Stimulated activated CD8-positive, alpha-beta memory T cell treated with anti-CD3 and anti-CD28 coated beads, Interleukin-2, amount 100 ng/mL, for 1 hour (primary cell): Measurements from ENCODE around the gene DSCAML1.
A peak's percentile ranks its signal among the peaks of the same experiment; 100 is the strongest.

Experiments used
- DNase-seq, 2 donors: peaks; one replicate each; pipeline ENCODE4 v3.0.0-alpha.2; 2020; ENCODE audit warnings: low read depth in 2 of 2

Gene DSCAML1, protein sequence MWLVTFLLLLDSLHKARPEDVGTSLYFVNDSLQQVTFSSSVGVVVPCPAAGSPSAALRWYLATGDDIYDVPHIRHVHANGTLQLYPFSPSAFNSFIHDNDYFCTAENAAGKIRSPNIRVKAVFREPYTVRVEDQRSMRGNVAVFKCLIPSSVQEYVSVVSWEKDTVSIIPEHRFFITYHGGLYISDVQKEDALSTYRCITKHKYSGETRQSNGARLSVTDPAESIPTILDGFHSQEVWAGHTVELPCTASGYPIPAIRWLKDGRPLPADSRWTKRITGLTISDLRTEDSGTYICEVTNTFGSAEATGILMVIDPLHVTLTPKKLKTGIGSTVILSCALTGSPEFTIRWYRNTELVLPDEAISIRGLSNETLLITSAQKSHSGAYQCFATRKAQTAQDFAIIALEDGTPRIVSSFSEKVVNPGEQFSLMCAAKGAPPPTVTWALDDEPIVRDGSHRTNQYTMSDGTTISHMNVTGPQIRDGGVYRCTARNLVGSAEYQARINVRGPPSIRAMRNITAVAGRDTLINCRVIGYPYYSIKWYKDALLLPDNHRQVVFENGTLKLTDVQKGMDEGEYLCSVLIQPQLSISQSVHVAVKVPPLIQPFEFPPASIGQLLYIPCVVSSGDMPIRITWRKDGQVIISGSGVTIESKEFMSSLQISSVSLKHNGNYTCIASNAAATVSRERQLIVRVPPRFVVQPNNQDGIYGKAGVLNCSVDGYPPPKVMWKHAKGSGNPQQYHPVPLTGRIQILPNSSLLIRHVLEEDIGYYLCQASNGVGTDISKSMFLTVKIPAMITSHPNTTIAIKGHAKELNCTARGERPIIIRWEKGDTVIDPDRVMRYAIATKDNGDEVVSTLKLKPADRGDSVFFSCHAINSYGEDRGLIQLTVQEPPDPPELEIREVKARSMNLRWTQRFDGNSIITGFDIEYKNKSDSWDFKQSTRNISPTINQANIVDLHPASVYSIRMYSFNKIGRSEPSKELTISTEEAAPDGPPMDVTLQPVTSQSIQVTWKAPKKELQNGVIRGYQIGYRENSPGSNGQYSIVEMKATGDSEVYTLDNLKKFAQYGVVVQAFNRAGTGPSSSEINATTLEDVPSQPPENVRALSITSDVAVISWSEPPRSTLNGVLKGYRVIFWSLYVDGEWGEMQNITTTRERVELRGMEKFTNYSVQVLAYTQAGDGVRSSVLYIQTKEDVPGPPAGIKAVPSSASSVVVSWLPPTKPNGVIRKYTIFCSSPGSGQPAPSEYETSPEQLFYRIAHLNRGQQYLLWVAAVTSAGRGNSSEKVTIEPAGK (N-terminal part only)

DNA sequence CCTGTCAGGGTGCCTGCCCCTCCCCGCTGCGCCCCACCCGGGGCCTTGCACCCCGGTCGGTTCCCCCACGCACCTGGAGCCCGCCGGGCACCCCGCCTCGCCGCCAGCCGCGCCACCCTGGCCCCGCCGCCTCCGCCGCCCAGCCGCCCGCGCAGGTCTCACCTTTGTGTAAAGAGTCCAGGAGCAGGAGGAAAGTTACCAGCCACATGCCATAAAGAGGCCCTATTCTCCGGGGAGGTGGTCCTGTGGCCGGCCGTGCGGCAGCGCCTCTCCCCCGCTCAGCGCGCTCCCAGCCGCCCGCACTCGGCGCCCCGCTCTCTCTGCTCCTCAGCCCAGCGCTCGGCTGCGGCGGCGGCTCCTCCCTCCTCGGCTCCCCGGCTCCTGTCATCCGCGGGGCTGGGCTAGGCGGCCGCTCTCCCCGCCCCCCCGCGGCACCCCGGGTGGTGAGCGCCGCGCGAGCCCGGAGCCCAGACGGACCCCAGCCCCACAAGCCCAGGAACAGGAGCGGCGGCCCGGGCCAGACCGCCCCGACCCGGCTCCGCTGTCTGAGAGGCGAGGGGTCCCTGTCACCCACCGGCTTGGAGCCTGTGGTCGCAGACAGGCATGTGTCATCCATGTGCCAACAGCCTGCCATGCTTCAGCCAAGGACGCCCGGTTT is at the start of gene DSCAML1:
Gene DSCAML1 (minus strand): TSS at position 345 of the 658 bp plus-strand sequence. CDS start 137 bp downstream, at position 208.
- no peak for DNase-seq

DNA sequence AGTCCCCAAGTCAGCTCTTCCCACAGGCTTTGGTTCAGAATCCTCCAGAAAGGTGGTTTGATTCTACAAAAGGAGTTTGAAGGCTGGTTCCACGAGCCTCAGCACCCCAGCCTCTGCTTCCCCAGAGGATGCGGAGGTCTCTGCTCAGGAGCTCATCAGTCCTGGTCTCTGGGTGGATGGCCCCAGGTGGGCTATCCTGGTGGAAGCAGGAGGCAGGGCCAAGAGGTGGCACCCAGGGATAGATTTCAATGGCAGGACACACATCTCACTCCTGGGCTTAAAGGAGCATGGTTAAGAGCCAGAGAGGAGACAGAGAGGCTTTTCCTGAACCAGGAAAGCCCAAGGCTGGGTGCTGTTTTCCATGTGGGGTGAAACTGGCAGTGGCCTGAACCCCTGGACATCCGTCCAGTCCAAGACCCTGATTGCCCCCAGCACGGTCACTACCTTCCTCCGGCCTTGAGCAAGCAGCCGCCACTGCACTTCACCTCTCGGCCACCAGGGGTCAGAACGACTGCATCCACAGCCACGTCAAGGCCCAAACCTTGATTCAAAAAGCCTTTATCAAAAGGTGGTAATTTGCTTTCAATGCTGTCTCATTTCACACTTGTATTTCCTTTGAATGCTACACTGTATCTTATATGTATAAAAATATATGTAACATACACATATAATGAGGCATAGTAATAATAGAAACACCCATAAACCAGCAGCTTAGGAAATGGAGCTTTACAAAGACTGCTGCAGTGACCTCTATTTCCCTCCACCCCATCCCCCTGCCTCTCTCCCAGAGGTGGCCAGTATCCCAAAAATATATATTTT is 46.9 kb upstream of the DSCAML1 start:
- DNase-seq = peak; percentile 68 to 72

- DNase-seq = no peak
Measured at GRCh38 chr11:117842131-117842941, 45.3 kb upstream of the DSCAML1 start.

GRCh38 chr11:117841551-117842031 is 44.6 kb upstream of the DSCAML1 start:
- no peak for DNase-seq

DNA sequence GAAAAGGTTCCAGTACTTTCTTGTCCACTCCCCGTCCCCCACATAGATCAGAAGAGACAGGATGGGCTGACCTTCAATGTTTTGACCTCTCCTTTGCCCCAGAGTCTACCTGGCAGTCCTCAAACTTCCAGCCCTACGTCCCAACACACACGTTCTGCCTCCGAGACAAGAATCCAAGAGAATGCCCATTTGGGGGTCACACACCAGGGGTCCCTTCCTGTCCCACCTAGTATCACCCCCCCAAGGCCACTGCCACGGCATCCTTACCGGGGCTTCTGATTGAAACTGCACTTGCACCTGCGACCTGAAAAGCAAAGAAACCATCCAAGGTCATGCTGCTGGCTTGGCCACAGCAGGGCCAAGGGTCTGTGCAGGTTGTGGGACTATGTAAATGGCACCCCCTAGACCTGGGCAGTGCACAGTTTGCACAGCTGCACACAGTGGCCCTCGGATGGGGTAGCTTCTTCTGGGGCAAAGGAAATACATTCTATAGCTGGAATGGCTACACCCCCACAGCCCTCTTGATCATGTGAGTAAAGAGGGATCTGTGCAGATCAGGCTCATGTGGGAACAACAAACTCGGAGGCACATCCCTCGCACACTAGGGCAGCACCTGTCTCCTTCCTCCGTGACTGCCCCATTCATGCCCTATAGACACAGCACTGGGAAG is 44.0 kb upstream of the DSCAML1 start:
- no peak for DNase-seq

GRCh38 chr11:117839936-117840813 is 43.2 kb upstream of the DSCAML1 start:
- no peak for DNase-seq

DNA sequence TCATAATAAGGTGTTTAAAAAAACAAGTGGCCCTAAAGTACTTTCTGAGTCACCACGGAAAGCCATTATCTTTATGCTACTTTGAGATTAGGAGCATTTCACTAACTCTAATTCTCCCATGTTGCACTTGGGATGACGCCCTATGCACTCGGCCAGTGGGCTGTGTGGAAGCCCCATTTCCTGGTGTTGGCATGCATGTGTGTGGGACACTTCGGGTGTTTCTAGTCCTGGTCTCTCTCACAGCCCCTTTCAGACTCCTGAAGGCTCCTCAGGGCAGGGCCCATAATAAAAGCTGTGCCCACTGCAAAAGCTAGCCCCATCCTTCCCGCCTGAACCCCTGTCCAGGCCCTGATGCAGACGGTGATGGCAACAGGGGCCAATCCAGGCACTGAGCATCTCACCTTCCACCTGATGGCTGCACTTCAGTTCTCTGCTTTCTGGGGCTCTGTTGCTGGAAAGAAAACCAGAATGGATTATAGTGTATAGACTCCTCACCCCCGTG is 42.4 kb upstream of the DSCAML1 start:
- DNase-seq = no peak

- no peak for DNase-seq
Measured at GRCh38 chr11:117838901-117839300, 41.9 kb upstream of the DSCAML1 start.

DNA sequence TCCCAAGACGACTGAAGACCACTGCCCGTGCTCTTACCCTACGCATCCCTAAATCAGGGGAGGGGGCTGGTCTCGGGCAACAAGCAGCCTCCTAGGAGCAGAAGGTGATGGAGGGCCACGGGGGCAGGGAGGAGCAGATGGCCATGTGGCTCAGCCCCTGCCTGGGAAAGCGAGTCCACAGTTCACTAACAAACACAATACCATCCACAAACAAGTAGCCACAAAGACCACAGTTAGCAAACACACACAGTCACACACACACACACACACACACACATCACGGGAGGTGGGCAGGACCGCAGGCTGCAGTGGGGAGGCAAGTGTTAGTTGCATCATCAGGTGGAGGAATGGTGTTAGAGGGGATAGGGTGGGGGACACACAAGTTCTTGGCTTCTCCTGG is 40.8 kb upstream of the DSCAML1 start:
- DNase-seq = no peak

GRCh38 chr11:117837070-117837776 is 40.2 kb upstream of the DSCAML1 start:
- DNase-seq = no peak

GRCh38 chr11:117836077-117836960 is 39.3 kb upstream of the DSCAML1 start:
- no peak for DNase-seq

GRCh38 chr11:117835576-117835975 is 38.6 kb upstream of the DSCAML1 start:
- no peak for DNase-seq

DNA sequence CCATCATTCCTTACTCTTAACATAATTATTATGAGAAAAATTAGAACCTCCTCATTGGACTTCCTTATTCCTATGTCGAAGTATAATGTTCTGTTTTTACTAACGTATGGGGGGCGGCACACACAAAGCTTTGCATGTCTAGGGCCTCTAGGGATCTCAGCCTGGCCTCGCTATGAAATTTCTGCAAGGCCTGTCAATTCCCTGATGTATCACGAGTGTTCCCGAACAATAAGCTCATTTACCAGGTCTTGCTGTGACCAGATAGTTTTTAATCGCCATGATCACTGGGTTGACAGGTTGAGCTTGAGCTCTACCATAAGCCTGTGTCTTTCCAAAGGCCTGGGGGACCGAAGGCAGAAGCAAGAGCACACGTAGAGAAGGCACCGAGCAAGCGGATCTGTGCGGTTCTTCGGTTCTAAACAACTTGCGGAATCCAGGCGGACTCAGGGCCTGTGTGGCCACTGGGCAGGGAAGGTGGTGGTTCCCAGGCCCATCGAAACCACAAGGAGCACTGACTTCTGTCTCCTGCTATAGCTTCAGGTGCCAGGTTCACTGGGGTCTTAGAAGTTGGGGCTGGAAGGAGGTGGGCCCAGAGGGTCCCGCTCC is 37.9 kb upstream of the DSCAML1 start:
- no peak for DNase-seq

GRCh38 chr11:117834068-117834810 is 37.2 kb upstream of the DSCAML1 start:
- no peak for DNase-seq

DNA sequence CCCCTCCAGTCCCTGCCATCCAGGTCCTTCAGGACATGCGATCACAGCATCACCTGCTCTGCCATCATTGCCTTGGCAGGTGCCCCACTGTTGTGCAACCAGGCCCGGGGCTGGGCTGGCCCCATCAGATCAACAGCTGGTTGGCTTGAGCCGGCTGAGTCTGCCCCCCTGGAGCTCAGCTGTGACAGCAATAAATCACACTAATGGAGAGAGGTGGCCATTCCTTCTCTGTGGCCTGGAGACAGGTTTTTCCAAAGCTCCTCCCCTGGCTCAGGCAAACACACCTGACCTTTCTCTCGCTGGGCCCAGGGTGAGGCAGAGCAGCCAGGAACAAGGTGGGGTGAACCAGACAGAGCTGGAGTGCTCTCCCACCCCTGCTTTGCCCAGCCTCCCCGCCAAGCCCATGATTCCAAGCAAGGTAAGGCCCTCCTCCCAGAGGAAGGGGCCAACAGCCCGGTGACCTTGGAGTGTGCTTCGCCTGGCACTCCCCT is 36.4 kb upstream of the DSCAML1 start:
- no peak for DNase-seq
